Epithelial cell of proximal tubule (primary cell): ENCODE results near the gene EFNA4. TPM values are rescaled to one million over a fixed set of nuclear protein-coding genes. Genes with fewer than 3 reads are reported as not detected.

Experiments used
- DNase-seq: peaks from one replicate; pipeline ENCODE4 v3.0.0-alpha.2; 2011; ENCODE audit warnings: low read depth
- H3K4me3 ChIP-seq: 2 replicates; pipeline ENCODE4 v1.5.1; 2011; ENCODE audit warnings: low read depth, mild to moderate bottlenecking, low read length
- CTCF ChIP-seq: conservative IDR thresholded peaks from 2 replicates; pipeline ENCODE4 v1.5.1; 2012; ENCODE audit warnings: low read depth, mild to moderate bottlenecking, low read length
- total RNA-seq: library from RNA; depleted of rRNA; stranded (reverse); fragments of >200 nt; gene quantifications from 2 replicates; pipeline ENCODE4 v1.2.3, GENCODE V29; 2015

The EFNA4 gene
- total RNA-seq, 1 donor from 2014 or later: 10.8 TPM

GRCh38 chr1:155018617-155019348 lies 44.8 kb upstream of the EFNA4 start:
- no peak overlapping the region for H3K4me3 ChIP-seq
- TF ChIP-seq CTCF: no peak
- DNase-seq: no peak

- no peak for TF ChIP-seq CTCF
- DNase-seq: no peak
- H3K4me3 ChIP-seq: no peak overlapping the region
Measured at GRCh38 chr1:155019377-155020245, 43.9 kb upstream of the EFNA4 start.

- no peak overlapping the region for H3K4me3 ChIP-seq
- no peak for TF ChIP-seq CTCF
- no peak for DNase-seq
Measured at GRCh38 chr1:155022136-155022926, 41.2 kb upstream of the EFNA4 start.

- TF ChIP-seq CTCF: no peak
- H3K4me3 ChIP-seq: no peak overlapping the region
- no peak for DNase-seq
Measured at GRCh38 chr1:155022927-155023236, 40.7 kb upstream of the EFNA4 start.

GRCh38 chr1:155023627-155024026 lies 39.9 kb upstream of the EFNA4 start:
- no peak for DNase-seq
- no peak overlapping the region for H3K4me3 ChIP-seq
- no peak for TF ChIP-seq CTCF

- no peak for TF ChIP-seq CTCF
- no peak for DNase-seq
- H3K4me3 ChIP-seq: no peak overlapping the region
Measured at GRCh38 chr1:155024315-155024714, 39.2 kb upstream of the EFNA4 start.
